NOMO-1 treated with dmso at 0.1 percent for 144 hours (cell line): ENCODE data around the gene FOXK2.
"Not testable (repeated sequence)": the region's sequence is repeated elsewhere in the genome, so short reads cannot be mapped to it uniquely, and the experiment has no call there.

Source experiments
- DNase-seq: peaks from one replicate; lab custom pipeline; 2025; ENCODE audit not compliant: unreplicated experiment; lab: John Stamatoyannopoulos, UW

Gene FOXK2

GRCh38 chr17:82561429-82562035, 42.0 kb downstream of the FOXK2 start:
- no peak for DNase-seq

GRCh38 chr17:82562718-82563220, 43.2 kb downstream of the FOXK2 start:
- not testable (repeated sequence) for DNase-seq

- no peak for DNase-seq
These were observed 43.8 kb downstream of the FOXK2 start for GRCh38 chr17:82563318-82563717.

- not testable (repeated sequence) for DNase-seq
These were observed 44.2 kb downstream of the FOXK2 start for GRCh38 chr17:82563745-82564144.

- no peak for DNase-seq
These were observed 44.7 kb downstream of the FOXK2 start for GRCh38 chr17:82564241-82564640.

GRCh38 chr17:82565551-82565950, 46.0 kb downstream of the FOXK2 start:
- no peak for DNase-seq

- DNase-seq: no peak
These were observed 46.8 kb downstream of the FOXK2 start for GRCh38 chr17:82566129-82566960.

- DNase-seq: no peak
These were observed 47.8 kb downstream of the FOXK2 start for GRCh38 chr17:82567286-82567685.

- no peak for DNase-seq
These were observed 49.5 kb downstream of the FOXK2 start for GRCh38 chr17:82568997-82569393.

- DNase-seq: no peak
These were observed 50.1 kb downstream of the FOXK2 start for GRCh38 chr17:82569621-82570020.

GRCh38 chr17:82570277-82570676, 50.7 kb downstream of the FOXK2 start:
- DNase-seq: no peak

GRCh38 chr17:82571855-82572254, 52.3 kb downstream of the FOXK2 start:
- DNase-seq: no peak

GRCh38 chr17:82574041-82574440, 54.5 kb downstream of the FOXK2 start:
- no peak for DNase-seq

- DNase-seq: not testable (repeated sequence)
These were observed 56.2 kb downstream of the FOXK2 start for GRCh38 chr17:82575581-82576221.

- no peak for DNase-seq
These were observed 57.8 kb downstream of the FOXK2 start for GRCh38 chr17:82577300-82577699.

GRCh38 chr17:82579969-82580368, 60.4 kb downstream of the FOXK2 start:
- DNase-seq: not testable (repeated sequence)

- DNase-seq: no peak
These were observed 62.7 kb downstream of the FOXK2 start for GRCh38 chr17:82582213-82582612.

- no peak for DNase-seq
These were observed 63.2 kb downstream of the FOXK2 start for GRCh38 chr17:82582709-82583108.

- no peak for DNase-seq
These were observed 64.2 kb downstream of the FOXK2 start for GRCh38 chr17:82583720-82584234.

- DNase-seq: not testable (repeated sequence)
These were observed 66.5 kb downstream of the FOXK2 start for GRCh38 chr17:82585935-82586575.

- no peak for DNase-seq
These were observed 67.2 kb downstream of the FOXK2 start for GRCh38 chr17:82586576-82587233.
